ENCODE measurements around the gene EHD4. TPM values are rescaled to one million over a fixed set of nuclear protein-coding genes. Genes with fewer than 3 reads are reported as not detected.

The EHD4 gene
- total RNA-seq, 1 donor from 2014 or later, result 42.6 TPM

DNA sequence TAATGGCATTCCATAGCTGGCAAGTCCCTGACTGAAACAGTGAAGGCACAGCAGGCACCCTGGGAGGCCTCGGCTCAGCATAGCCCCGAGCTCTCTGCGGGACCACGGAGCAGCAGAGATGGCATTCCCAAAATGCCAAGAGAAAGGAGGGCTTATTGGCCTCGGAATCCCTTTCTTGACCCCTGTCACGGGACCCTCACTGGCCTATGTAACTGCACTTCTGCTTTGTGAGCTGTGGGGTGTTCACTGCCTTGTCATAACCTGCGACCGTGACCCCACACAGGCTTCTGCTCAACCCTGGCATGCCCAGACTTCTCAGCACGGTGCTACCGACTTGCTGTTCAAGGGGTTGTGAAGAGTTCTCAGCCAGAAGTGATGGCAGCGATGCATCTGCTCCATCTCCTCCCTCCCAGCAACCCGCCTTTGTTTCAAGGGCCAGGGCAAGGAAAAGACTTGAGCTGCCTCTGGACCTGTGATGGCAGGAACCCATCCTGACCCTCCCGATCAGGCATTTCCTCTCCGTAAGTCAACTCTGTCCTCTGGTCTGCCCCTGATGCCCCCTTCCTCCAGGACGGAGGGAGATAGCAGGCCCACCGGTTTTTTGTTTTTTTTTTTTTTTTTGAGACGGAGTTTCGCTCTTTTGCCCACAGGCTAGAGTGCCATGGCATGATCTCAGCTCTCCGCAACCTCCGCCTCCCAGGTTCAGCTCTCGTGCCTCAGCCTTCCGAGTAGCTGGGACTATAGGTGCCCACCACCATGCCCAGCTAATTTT is 30.5 kb downstream of the EHD4 start:
- no peak overlapping the region for H3K4me3 Mint-ChIP-seq
- H3K4me1 Mint-ChIP-seq, result peaks cover 12% of the 10 kb centered on the region
- H3K27me3 Mint-ChIP-seq, result no peaks in the 10 kb centered on the region
- peaks cover 40% of the 10 kb centered on the region for H3K36me3 Mint-ChIP-seq (ENCODE audit: low read depth)
- CTCF ChIA-PET, result interaction anchor here (2.3 kb wide), 1 partner anchor 37 kb away, joined by 6 read pairs; no protein-coding TSS in a partner anchor
- DNase-seq (no peak), ATAC-seq (ENCODE audit: low read depth) (no peak)
- intact Hi-C loops (cut with micrococcal nuclease), result no loop called here
- no peaks in the 10 kb centered on the region for H3K9me3 Mint-ChIP-seq
- POLR2A ChIA-PET, result interaction anchor here (0.6 to 0.7 kb wide), 3 partner anchors 26 to 1633 kb away, joined by 3 to 8 read pairs (median 4); no protein-coding TSS in a partner anchor
- TF ChIP-seq, protein P1, sequence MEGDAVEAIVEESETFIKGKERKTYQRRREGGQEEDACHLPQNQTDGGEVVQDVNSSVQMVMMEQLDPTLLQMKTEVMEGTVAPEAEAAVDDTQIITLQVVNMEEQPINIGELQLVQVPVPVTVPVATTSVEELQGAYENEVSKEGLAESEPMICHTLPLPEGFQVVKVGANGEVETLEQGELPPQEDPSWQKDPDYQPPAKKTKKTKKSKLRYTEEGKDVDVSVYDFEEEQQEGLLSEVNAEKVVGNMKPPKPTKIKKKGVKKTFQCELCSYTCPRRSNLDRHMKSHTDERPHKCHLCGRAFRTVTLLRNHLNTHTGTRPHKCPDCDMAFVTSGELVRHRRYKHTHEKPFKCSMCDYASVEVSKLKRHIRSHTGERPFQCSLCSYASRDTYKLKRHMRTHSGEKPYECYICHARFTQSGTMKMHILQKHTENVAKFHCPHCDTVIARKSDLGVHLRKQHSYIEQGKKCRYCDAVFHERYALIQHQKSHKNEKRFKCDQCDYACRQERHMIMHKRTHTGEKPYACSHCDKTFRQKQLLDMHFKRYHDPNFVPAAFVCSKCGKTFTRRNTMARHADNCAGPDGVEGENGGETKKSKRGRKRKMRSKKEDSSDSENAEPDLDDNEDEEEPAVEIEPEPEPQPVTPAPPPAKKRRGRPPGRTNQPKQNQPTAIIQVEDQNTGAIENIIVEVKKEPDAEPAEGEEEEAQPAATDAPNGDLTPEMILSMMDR (IDR thresholded peaks at IDR 0.05), result no peak
- no peak overlapping the region for H3K27ac Mint-ChIP-seq

- intact Hi-C loops (cut with micrococcal nuclease), result no loop called here
- ChIA-PET CTCF (interaction anchor here (2.3 kb wide), 1 partner anchor 36 kb away, joined by 6 read pairs; no protein-coding TSS in a partner anchor), POLR2A (interaction anchor here (0.5 kb wide), 1 partner anchor 23 kb away, joined by 3 read pairs; no protein-coding TSS in a partner anchor)
- no peak for ATAC-seq (ENCODE audit: low read depth)
- no peaks in the 10 kb centered on the region for H3K9me3 Mint-ChIP-seq
- TF ChIP-seq, protein P1 (IDR thresholded peaks at IDR 0.05), result no peak
- peaks cover 23% of the 10 kb centered on the region for H3K4me1 Mint-ChIP-seq
- no peak overlapping the region for H3K4me3 Mint-ChIP-seq
- no peak for DNase-seq
- peaks cover 42% of the 10 kb centered on the region for H3K36me3 Mint-ChIP-seq (ENCODE audit: low read depth)
- H3K27me3 Mint-ChIP-seq, result no peaks in the 10 kb centered on the region
- H3K27ac Mint-ChIP-seq, result no peak overlapping the region
These were observed 31.9 kb downstream of the EHD4 start for GRCh38 chr15:41940441-41940857.

DNA sequence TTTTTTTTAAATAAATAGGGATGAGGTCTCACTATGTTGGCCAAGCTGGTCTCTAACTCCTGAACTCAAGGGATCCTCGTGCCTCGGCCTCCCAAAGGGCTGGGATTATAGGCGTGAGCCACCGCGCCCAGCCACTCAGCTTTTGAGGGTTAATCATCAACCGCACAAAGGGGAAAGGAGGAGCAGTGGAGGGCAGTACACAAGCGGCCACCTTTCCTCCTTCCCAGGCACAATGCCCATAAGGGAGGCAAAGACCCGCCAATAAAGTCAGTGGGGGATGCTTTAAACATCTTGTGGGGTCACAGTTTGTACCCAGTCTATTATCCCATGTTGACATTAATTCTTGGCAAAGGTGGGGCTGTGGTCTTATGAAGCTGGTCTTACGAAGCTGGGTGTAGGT is 32.4 kb downstream of the EHD4 start:
- H3K27ac Mint-ChIP-seq, result no peak overlapping the region
- intact Hi-C loops (cut with micrococcal nuclease), result no loop called here
- peaks cover 37% of the 10 kb centered on the region for H3K36me3 Mint-ChIP-seq (ENCODE audit: low read depth)
- H3K4me1 Mint-ChIP-seq, result peaks cover 28% of the 10 kb centered on the region
- no peak for DNase-seq
- no peak for ATAC-seq (ENCODE audit: low read depth)
- TF ChIP-seq, protein P1 (IDR thresholded peaks at IDR 0.05), result no peak
- CTCF ChIA-PET, result interaction anchor here (2.3 kb wide), 1 partner anchor 35 kb away, joined by 6 read pairs; no protein-coding TSS in a partner anchor
- POLR2A ChIA-PET, result interaction anchor here (0.5 kb wide), 1 partner anchor 23 kb away, joined by 3 read pairs; no protein-coding TSS in a partner anchor
- no peak overlapping the region for H3K4me3 Mint-ChIP-seq
- no peaks in the 10 kb centered on the region for H3K9me3 Mint-ChIP-seq
- H3K27me3 Mint-ChIP-seq, result no peaks in the 10 kb centered on the region

GRCh38 chr15:41937568-41937923 is 34.8 kb downstream of the EHD4 start:
- H3K36me3 Mint-ChIP-seq (ENCODE audit: low read depth), result peaks cover 34% of the 10 kb centered on the region
- no peaks in the 10 kb centered on the region for H3K27me3 Mint-ChIP-seq
- H3K27ac Mint-ChIP-seq, result peak overlapping the region; percentile 90
- ChIA-PET CTCF (interaction anchor here (0.8 to 2.3 kb wide), 3 partner anchors 33 to 165 kb away, joined by 3 to 10 read pairs (median 3); no protein-coding TSS in a partner anchor), POLR2A (interaction anchor here (1.0 to 1.8 kb wide), 3 partner anchors 8 to 33 kb away, joined by 3 to 4 read pairs (median 4); no protein-coding TSS in a partner anchor)
- no peaks in the 10 kb centered on the region for H3K9me3 Mint-ChIP-seq
- intact Hi-C loops (cut with micrococcal nuclease), result loop anchor here (2.0 kb wide), 1 partner anchor 33 kb away; no protein-coding TSS in a partner anchor
- no peak overlapping the region for H3K4me3 Mint-ChIP-seq
- ATAC-seq (ENCODE audit: low read depth) (no peak), DNase-seq (no peak)
- peaks cover 50% of the 10 kb centered on the region for H3K4me1 Mint-ChIP-seq
- TF ChIP-seq, protein P1 (IDR thresholded peaks at IDR 0.05), result no peak
